ENCODE results near the gene PLXDC1. TPM values are rescaled to one million over a fixed set of nuclear protein-coding genes. Genes with fewer than 3 reads are reported as not detected.

Gene PLXDC1
- total RNA-seq, 2 donors from 2014 or later, result 6.5 TPM; not detected in 1

DNA sequence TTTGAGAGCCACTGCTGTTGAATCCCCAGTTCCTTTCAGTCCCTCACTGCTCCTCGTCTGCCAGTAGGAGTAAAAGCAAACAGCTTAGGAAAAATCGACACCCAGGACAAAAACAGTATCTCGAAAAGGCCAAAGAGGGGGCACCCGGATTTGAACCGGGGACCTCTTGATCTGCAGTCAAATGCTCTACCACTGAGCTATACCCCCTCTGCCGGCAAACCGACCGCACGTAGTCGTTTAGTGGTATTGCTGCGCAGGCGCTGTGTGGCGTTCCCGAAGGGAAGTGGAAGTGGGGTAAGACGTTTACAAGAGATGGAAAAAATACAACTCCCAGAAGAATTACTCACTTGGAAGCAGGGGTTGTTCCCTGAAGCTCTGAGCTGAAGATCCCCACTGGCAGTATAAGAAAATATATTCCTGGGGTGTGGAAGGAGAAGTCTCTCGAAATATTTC lies 2.2 kb upstream of the PLXDC1 start:
- ATAC-seq (peak; percentile 77), DNase-seq (peak; percentile 87 to 90 (median 88))
- Histone ChIP-seq H3K4me1 (peaks cover 27% of the 10 kb centered on the region), H3K4me3 (peak overlapping the region; percentile 13 to 76), H3K27me3 (no peaks in the 10 kb centered on the region), H3K27ac (peak overlapping the region; percentile 53 to 85 (median 77)), H3K36me3 (replicated peaks in 1 of 2; ENCODE audit: insufficient read depth in 1 of 2, low read depth in 2 of 2) (no peaks in the 10 kb centered on the region), H3K9me3 (no peaks in the 10 kb centered on the region)
- TF ChIP-seq POLR2A (IDR thresholded peaks at IDR 0.05), result peak in 1 of 3 donors; percentile 9
- TF ChIP-seq, protein P1, sequence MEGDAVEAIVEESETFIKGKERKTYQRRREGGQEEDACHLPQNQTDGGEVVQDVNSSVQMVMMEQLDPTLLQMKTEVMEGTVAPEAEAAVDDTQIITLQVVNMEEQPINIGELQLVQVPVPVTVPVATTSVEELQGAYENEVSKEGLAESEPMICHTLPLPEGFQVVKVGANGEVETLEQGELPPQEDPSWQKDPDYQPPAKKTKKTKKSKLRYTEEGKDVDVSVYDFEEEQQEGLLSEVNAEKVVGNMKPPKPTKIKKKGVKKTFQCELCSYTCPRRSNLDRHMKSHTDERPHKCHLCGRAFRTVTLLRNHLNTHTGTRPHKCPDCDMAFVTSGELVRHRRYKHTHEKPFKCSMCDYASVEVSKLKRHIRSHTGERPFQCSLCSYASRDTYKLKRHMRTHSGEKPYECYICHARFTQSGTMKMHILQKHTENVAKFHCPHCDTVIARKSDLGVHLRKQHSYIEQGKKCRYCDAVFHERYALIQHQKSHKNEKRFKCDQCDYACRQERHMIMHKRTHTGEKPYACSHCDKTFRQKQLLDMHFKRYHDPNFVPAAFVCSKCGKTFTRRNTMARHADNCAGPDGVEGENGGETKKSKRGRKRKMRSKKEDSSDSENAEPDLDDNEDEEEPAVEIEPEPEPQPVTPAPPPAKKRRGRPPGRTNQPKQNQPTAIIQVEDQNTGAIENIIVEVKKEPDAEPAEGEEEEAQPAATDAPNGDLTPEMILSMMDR (IDR thresholded peaks at IDR 0.05), result peak in 2 of 7 experiments; percentile 19 to 35
- 15 to 45% methylated on average over 16 of the region's 16 CpGs for WGBS, 2 donors
- intact Hi-C loops (cut with DNase I), result loop anchor here (10.0 kb wide), 1 partner anchor 169 kb away; no protein-coding TSS in a partner anchor

DNA sequence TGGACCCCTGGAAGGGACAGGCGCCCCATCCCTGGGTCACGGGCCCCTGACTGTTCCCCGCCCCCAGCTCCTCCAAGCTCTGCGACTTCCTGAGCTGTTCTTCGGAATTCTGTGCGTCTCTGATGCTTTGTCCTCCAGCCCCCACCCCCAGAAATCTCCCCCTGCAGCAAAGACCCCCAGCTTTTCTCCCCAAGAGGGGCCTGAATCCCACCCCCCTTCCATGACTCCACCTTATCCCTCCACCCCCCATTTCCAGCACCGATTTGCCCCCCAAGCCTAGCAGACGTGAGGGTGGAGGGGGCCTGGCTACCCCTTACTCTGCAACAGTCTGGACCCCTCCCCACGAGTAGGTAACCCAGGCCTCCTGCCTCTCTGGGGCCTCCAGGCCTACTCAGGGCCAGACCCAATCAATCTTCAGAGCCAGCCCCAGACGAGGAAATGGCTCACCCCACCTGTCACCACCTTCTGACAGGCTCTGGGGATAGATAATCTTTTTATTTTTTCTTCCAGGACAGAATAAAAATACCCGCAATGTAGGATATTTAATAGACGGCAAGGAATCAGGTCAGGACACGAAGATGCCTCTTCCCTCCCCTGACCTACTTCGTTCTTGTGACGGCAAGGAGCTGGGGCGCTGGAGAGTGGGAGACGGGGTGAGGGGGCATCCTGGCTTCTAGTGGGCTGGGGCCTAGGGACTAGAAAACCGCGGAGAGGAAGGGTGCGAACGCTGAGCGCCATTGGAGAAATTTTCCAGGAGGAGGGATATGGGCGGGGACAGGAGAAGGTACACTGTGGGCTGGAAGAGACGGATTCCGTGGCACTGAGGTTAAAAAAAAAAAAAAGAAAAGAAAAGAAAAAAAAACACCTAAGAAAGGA lies 744 bp upstream of the PLXDC1 start:
- intact Hi-C loops (cut with DNase I), result loop anchor here (10.0 kb wide), 1 partner anchor 167 kb away; no protein-coding TSS in a partner anchor
- Histone ChIP-seq H3K27ac (peak overlapping the region in 1 of 4 donors; percentile 79), H3K36me3 (replicated peaks in 1 of 2; ENCODE audit: insufficient read depth in 1 of 2, low read depth in 2 of 2) (no peaks in the 10 kb centered on the region), H3K27me3 (no peaks in the 10 kb centered on the region), H3K4me3 (no peak overlapping the region), H3K4me1 (peaks cover 27% of the 10 kb centered on the region), H3K9me3 (no peaks in the 10 kb centered on the region)
- DNase-seq, result no peak
- ATAC-seq, result no peak
- TF ChIP-seq, protein P1 (IDR thresholded peaks at IDR 0.05), result no peak
- no peak for TF ChIP-seq POLR2A (IDR thresholded peaks at IDR 0.05)
- 20 to 23% methylated on average over 22 to 24 of the region's 25 CpGs for WGBS, 2 donors

DNA sequence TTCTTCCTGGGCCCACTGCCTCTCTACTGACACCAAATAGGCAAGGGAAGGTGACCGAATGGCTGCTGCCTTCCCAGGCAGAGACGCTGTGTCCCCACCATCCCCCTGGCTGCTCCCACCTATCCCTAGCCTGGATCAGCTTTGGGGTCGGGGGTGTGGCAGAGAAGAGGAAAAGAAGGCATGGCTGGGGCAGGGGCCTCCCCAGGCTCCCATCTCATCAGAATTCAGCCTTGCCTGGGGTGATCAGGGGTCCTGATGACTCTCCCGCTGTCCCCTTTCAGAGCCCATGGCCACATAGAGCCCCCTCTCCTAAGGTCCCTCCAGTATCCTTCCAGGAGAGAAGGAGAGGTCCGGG lies 665 bp downstream of the PLXDC1 start:
- DNase-seq (no peak), ATAC-seq (no peak)
- no peaks in the 10 kb centered on the region for H3K9me3 ChIP-seq
- intact Hi-C loops (cut with DNase I), result loop anchor here (10.0 kb wide), 1 partner anchor 166 kb away; no protein-coding TSS in a partner anchor
- peaks cover 27% of the 10 kb centered on the region for H3K4me1 ChIP-seq
- H3K36me3 ChIP-seq (replicated peaks in 1 of 2; ENCODE audit: insufficient read depth in 1 of 2, low read depth in 2 of 2), result no peaks in the 10 kb centered on the region
- no peak overlapping the region for H3K4me3 ChIP-seq
- TF ChIP-seq, protein P1 (IDR thresholded peaks at IDR 0.05), result no peak
- TF ChIP-seq POLR2A (IDR thresholded peaks at IDR 0.05), result no peak
- H3K27ac ChIP-seq, result no peak overlapping the region
- whole genome bisulfite sequencing, 2 donors, result 7 to 30% methylated on average over 3 to 5 of the region's 5 CpGs
- H3K27me3 ChIP-seq, result no peaks in the 10 kb centered on the region

DNA sequence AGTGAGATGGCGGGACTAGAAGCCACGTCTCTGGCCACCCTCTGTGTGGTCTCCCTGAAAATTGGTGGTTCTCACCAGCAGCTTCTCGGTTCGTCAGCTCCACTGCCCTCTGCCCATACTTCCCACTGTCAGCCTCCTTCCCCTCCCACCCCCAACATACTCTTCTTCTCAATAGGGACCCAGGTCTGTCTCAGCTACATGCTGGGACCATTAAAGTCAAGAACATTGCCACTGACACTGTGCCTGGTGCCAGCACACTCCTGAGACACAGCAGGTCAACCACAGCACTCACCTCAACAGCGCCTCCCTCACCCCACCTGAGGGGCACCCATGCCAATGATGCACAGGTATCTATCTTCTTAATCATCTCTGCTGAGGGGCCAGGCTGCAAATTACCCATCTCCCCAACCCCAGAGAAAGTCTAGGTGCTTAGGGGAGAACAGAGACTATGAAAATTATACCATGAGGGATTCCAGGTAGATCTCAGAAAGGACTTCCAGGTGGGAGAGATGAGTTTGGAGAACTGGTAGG lies 1.3 kb downstream of the PLXDC1 start:
- ATAC-seq, result no peak
- H3K9me3 ChIP-seq, result no peaks in the 10 kb centered on the region
- peaks cover 27% of the 10 kb centered on the region for H3K4me1 ChIP-seq
- H3K36me3 ChIP-seq (replicated peaks in 1 of 2; ENCODE audit: insufficient read depth in 1 of 2, low read depth in 2 of 2), result no peaks in the 10 kb centered on the region
- TF ChIP-seq, protein P1 (IDR thresholded peaks at IDR 0.05), result no peak
- no peak for TF ChIP-seq POLR2A (IDR thresholded peaks at IDR 0.05)
- WGBS, 2 donors, result 49 to 67% methylated on average over 5 of the region's 5 CpGs
- no peaks in the 10 kb centered on the region for H3K27me3 ChIP-seq
- no peak overlapping the region for H3K4me3 ChIP-seq
- no peak overlapping the region for H3K27ac ChIP-seq
- intact Hi-C loops (cut with DNase I), result loop anchor here (10.0 kb wide), 1 partner anchor 165 kb away; no protein-coding TSS in a partner anchor
- DNase-seq, result no peak

Data from body of pancreas (tissue), 4 donors.